Neural progenitor cell (in vitro differentiated cells): ENCODE measurements around the gene CCS.
"Not testable (repeated sequence)": the region's sequence is repeated elsewhere in the genome, so short reads cannot be mapped to it uniquely, and the experiment has no call there.

Source experiments
- EZH2 ChIP-seq: fragments of 200-600 bp; sonication (generic); IDR thresholded peaks from 2 replicates; pipeline ENCODE4 v1.6.1; 2017; ENCODE audit warnings: antibody characterized with exemption, mild to moderate bottlenecking, moderate library complexity
- TF ChIP-seq, protein P1 (sequence below): fragments of 200-600 bp; sonication (generic); IDR thresholded peaks from 2 replicates; pipeline ENCODE4 v1.5.1; 2017; ENCODE audit warnings: antibody characterized with exemption, mild to moderate bottlenecking

DNA sequence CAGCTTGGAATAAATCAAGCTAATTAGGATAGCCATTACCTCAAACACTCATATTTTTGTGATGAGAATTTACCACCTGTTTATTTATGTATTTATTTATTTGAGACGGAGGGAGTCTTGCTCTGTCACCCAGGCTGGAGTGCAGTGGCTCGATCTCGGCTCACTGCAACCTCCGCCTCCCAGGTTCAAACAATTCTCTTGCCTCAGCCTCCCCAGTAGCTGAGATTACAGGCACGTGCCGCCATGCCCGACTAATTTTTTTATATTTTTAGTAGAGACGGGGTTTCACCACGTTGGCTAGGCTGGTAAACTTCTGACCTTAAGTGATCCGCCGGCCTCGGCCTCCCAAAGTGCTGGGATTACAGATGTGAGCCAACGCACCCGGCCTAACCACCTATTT, 48.0 kb upstream of the CCS start:
- TF ChIP-seq, protein P1, sequence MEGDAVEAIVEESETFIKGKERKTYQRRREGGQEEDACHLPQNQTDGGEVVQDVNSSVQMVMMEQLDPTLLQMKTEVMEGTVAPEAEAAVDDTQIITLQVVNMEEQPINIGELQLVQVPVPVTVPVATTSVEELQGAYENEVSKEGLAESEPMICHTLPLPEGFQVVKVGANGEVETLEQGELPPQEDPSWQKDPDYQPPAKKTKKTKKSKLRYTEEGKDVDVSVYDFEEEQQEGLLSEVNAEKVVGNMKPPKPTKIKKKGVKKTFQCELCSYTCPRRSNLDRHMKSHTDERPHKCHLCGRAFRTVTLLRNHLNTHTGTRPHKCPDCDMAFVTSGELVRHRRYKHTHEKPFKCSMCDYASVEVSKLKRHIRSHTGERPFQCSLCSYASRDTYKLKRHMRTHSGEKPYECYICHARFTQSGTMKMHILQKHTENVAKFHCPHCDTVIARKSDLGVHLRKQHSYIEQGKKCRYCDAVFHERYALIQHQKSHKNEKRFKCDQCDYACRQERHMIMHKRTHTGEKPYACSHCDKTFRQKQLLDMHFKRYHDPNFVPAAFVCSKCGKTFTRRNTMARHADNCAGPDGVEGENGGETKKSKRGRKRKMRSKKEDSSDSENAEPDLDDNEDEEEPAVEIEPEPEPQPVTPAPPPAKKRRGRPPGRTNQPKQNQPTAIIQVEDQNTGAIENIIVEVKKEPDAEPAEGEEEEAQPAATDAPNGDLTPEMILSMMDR = not testable (repeated sequence)
- not testable (repeated sequence) for TF ChIP-seq EZH2
